ENCODE measurements around the gene INSIG2. TPM values are rescaled to one million over a fixed set of nuclear protein-coding genes. Genes with fewer than 3 reads are reported as not detected.

INSIG2 gene
- total and polyA plus RNA-seq, 9 of the 15 experiments (the other 6 are each of a cell fraction or from before 2014, with no cell fraction given) = 1.5 to 34.2 (median 6.4) TPM

- no peak overlapping the region for H3K4me2 ChIP-seq (ENCODE audit: insufficient read depth, low read length)
- intact Hi-C loops (cut with micrococcal nuclease) (no loop called here), in situ Hi-C loops (cut with MboI) (loop anchor here (10.0 kb wide), 1 partner anchor 151 kb away; no protein-coding TSS in a partner anchor)
- H3K36me3 ChIP-seq (ENCODE audit: control insufficient read depth, insufficient read depth, low read length) = no peaks in the 10 kb centered on the region
- ChIA-PET CTCF (ENCODE audit: low intra/inter-chr PET ratio) (no interaction called here), POLR2A (no interaction called here)
- H3K27ac ChIP-seq (ENCODE audit: extremely low read depth, low read depth, low read length) = no peak overlapping the region
- FAIRE-seq (no peak), ATAC-seq (no peak), DNase-seq (ENCODE audit: extremely low read depth in 1 of 4, low spot score in 3 of 4) (no peak)
- 0% methylated on average over 7 of the region's 7 CpGs for WGBS (ENCODE audit: insufficient coverage, low coverage, missing lambda C conversion rate)
- no peak overlapping the region for H3K4me3 ChIP-seq
- peaks cover 4 to 16% of the 10 kb centered on the region in 2 experiments for H3K27me3 ChIP-seq (ENCODE audit: control insufficient read depth in 2 of 2, insufficient read depth in 2 of 2, low read length in 2 of 2)
- H3K9me1 ChIP-seq (ENCODE audit: control insufficient read depth, insufficient read depth, low read length) = no peaks in the 10 kb centered on the region
- no peak overlapping the region for H2AFZ ChIP-seq (ENCODE audit: low read depth, low read length)
- H3K9me3 ChIP-seq (replicated peaks; ENCODE audit: control insufficient read depth, insufficient read depth, low read depth, low read length) = no peaks in the 10 kb centered on the region
- no peaks in the 10 kb centered on the region for H3K79me2 ChIP-seq (ENCODE audit: control insufficient read depth, insufficient read depth, low read length)
- no peaks in the 10 kb centered on the region for H3K4me1 ChIP-seq (replicated peaks in 1 of 2; ENCODE audit: control insufficient read depth in 2 of 2, insufficient read depth in 2 of 2, low read length in 2 of 2)
- TF ChIP-seq, protein P1, sequence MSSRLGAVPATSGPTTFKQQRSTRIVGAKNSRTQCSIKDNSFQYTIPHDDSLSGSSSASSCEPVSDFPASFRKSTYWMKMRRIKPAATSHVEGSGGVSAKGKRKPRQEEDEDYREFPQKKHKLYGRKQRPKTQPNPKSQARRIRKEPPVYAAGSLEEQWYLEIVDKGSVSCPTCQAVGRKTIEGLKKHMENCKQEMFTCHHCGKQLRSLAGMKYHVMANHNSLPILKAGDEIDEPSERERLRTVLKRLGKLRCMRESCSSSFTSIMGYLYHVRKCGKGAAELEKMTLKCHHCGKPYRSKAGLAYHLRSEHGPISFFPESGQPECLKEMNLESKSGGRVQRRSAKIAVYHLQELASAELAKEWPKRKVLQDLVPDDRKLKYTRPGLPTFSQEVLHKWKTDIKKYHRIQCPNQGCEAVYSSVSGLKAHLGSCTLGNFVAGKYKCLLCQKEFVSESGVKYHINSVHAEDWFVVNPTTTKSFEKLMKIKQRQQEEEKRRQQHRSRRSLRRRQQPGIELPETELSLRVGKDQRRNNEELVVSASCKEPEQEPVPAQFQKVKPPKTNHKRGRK (tag; IDR thresholded peaks at IDR 0.05) = no peak
- no peak for TF ChIP-seq MCM5 (IDR thresholded peaks at IDR 0.05; ENCODE audit: low read depth)
- TF ChIP-seq NR1H2 (CRISPR knock-in tag; IDR thresholded peaks at IDR 0.05) = no peak
- no peak for TF ChIP-seq ETV6 (IDR thresholded peaks at IDR 0.05; ENCODE audit: borderline replicate concordance in 1 of 2, low read depth in 2 of 2, low read length in 1 of 2)
- TF ChIP-seq ETV6 (CRISPR knock-in tag; IDR thresholded peaks at IDR 0.05; ENCODE audit: borderline replicate concordance) = no peak
- TF ChIP-seq, protein P2, sequence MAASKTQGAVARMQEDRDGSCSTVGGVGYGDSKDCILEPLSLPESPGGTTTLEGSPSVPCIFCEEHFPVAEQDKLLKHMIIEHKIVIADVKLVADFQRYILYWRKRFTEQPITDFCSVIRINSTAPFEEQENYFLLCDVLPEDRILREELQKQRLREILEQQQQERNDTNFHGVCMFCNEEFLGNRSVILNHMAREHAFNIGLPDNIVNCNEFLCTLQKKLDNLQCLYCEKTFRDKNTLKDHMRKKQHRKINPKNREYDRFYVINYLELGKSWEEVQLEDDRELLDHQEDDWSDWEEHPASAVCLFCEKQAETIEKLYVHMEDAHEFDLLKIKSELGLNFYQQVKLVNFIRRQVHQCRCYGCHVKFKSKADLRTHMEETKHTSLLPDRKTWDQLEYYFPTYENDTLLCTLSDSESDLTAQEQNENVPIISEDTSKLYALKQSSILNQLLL (CRISPR knock-in tag; IDR thresholded peaks at IDR 0.05; ENCODE audit: borderline replicate concordance) = no peak
- TF ChIP-seq KAT7 (CRISPR knock-in tag; IDR thresholded peaks at IDR 0.05; ENCODE audit: borderline replicate concordance) = no peak
- no peak for TF ChIP-seq ZNF584 (CRISPR knock-in tag; IDR thresholded peaks at IDR 0.05; ENCODE audit: low read depth)
- TF ChIP-seq ZFX (CRISPR knock-in tag; IDR thresholded peaks at IDR 0.05) = no peak
- no peak for TF ChIP-seq PTBP1 (IDR thresholded peaks at IDR 0.05; ENCODE audit: low read depth, low read length)
- TF ChIP-seq GATA2 (CRISPR knock-in tag; IDR thresholded peaks at IDR 0.05) = no peak
- TF ChIP-seq CBX1 (IDR thresholded peaks at IDR 0.05; ENCODE audit: low read depth) = no peak
- no peak for TF ChIP-seq CREM (IDR thresholded peaks at IDR 0.05; ENCODE audit: low read depth)
- TF ChIP-seq NFE2 (IDR thresholded peaks at IDR 0.05; ENCODE audit: low read depth) = no peak
- no peak for TF ChIP-seq YBX1 (IDR thresholded peaks at IDR 0.05)
- TF ChIP-seq ZNF77 (CRISPR knock-in tag; IDR thresholded peaks at IDR 0.05) = no peak
- TF ChIP-seq, protein P3, sequence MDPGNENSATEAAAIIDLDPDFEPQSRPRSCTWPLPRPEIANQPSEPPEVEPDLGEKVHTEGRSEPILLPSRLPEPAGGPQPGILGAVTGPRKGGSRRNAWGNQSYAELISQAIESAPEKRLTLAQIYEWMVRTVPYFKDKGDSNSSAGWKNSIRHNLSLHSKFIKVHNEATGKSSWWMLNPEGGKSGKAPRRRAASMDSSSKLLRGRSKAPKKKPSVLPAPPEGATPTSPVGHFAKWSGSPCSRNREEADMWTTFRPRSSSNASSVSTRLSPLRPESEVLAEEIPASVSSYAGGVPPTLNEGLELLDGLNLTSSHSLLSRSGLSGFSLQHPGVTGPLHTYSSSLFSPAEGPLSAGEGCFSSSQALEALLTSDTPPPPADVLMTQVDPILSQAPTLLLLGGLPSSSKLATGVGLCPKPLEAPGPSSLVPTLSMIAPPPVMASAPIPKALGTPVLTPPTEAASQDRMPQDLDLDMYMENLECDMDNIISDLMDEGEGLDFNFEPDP (CRISPR knock-in tag; IDR thresholded peaks at IDR 0.05) = no peak
- TF ChIP-seq MAFG (tag; conservative IDR thresholded peaks at IDR 0.05) = no peak
- no peak for TF ChIP-seq FOS (IDR thresholded peaks at IDR 0.05; ENCODE audit: extremely low read depth, insufficient read length)
- TF ChIP-seq TAL1 (IDR thresholded peaks at IDR 0.05) = no peak
- no peak for TF ChIP-seq KDM5B (IDR thresholded peaks at IDR 0.05; ENCODE audit: insufficient replicate concordance, low read depth, low read length)
- no peaks in the 10 kb centered on the region for H4K20me1 ChIP-seq (replicated peaks; ENCODE audit: control insufficient read depth, insufficient read depth, low read length)
- no TSS peak for BruUV-seq (replicated peaks)
- no peak overlapping the region for H3K9ac ChIP-seq (ENCODE audit: insufficient read depth in 1 of 2, low read depth in 2 of 2, low read length in 2 of 2)
These were observed 34.6 kb upstream of the INSIG2 start for GRCh38 chr2:118053681-118054080.
